Hepatic stellate cell (primary cell): ENCODE results near the gene LAMB3.

Experiments
- DNase-seq: peaks from one replicate; pipeline ENCODE4 v3.0.0; 2011; ENCODE audit warnings: low spot score

Gene LAMB3

DNA sequence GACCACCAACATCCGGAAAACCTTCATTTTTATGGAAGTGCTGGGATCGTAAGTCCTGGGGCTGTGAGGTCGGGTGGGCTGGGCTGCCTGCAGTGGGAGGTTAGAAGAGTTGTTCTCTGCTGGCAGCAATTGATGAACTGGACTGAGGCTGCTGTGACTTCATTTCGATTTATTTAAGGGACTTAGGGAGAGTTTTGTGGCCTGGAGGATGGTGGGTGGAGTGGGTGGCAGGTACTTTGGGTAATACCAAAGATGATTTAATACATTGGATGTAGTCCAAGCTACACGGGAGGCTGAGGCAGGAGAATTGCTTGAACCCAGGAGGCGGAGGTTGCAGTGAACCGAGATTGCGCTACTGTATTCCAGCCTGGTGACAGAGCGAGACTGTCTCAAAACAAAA, 57.2 kb downstream of the LAMB3 start:
- no peak for DNase-seq

DNA sequence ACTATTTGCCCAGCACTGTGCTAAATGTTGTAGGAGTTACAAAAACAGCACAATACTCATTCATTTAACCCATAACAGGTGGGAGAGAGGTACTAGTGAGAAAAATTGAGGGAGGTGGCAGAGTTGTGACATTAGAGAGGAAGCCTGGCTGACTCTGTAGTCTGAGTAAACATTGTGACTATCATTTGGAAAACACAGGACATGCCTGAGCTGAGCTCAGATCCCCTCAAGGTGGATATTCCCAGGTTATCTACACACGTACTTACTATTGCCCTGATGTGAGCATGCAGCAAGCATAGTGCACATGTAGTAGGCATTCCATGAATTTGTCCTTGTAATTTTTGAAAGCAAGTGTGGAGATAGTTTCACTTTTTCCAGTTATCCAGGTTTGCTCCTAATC, 57.8 kb downstream of the LAMB3 start:
- no peak for DNase-seq

DNA sequence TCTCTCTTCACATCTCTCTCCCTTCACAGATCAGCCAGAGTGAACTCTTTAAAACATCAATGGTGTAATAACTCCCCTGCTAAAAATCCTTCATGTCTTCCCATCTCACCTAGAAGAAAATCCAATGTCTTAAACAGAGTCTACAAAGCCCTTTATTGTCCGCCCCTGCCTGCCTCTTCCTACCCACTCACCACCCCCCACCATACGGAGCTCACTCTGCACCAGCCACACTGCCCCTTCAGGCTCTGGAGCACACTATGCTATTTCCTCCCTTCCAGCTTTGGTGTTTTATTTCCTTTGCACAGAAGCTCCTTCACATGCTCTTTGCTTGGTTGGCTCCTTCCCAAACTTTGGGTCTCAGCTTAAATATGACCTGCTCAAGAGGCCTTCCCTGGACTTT, 58.5 kb downstream of the LAMB3 start:
- no peak for DNase-seq

DNA sequence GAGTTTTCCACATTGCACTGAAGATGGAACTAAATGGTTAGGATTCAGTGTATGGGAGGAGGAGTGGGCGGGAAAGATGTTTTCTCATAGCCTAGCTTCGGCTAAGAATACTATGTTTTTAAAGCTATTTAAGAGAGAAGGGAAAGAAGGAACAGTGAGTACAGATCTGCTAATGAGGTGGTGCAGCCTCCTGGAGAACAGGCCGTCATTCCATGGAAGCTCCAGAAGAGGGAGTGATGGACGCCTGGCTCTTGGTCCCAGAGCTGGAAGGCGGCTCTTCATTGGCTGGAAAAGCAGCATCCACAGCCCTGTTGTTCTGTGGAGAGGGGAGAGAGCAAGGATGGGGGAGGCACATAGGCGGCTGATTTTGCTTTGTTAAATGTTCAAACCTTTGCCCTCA, 61.8 kb downstream of the LAMB3 start:
- DNase-seq: peak; percentile 55

DNA sequence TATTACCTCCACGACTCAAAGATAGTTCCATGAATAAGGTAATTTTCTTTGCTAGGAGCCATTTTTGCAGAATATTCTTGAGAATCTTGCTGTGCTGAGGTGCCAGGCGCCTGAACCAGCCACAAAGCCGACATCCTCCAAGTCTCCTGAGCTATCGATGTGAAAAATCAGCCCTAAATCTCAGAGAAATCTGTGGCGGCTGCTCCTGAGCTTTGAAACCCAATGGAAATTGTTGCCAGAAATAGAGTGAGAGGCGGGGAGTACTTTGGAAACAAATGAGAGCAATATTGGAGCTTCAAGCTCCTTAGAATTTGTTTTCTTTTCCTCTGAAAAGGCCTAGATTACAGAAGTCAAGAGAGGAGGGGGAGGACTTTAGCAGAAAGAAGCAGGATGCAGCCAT, 62.4 kb downstream of the LAMB3 start:
- DNase-seq: no peak

DNA sequence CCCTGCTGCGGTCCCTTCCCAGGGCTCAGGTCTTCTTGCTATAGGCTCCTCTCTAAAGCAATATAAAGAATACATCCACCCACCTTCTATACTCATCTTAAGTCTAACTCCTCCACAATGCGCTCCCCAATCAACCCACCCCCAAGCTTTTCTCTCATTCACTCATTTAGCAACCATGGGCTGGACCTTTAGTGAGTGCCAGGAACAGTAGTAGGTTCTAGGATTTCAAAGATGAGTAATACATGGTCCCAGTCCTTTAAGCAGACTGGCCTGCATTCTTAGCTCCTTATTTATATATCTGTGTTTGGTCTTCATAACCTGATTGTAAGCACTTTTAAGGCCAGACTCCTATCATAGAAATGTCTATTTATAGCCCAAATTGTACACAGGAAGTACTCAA, 62.8 kb downstream of the LAMB3 start:
- DNase-seq: no peak

DNA sequence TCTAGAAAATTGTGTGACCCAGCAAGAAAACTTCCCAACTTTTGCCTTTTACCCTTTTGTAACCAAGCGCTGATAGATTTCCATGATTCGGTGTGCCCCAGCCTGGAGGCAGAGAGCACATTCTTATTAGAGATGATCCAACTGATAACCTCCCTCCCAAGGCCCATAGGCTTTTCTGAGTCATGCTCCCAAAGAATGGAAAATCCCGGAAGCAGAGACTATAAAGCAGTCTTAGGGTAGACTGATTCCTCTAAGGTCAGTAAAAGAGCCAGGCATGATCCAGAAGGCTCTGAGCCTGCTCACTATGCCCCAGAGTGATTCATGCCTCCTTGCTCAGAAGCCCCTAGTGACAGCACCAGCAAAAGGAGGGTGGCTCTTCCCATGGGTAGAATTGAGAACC, 64.4 kb downstream of the LAMB3 start:
- peak; percentile 23 for DNase-seq

DNA sequence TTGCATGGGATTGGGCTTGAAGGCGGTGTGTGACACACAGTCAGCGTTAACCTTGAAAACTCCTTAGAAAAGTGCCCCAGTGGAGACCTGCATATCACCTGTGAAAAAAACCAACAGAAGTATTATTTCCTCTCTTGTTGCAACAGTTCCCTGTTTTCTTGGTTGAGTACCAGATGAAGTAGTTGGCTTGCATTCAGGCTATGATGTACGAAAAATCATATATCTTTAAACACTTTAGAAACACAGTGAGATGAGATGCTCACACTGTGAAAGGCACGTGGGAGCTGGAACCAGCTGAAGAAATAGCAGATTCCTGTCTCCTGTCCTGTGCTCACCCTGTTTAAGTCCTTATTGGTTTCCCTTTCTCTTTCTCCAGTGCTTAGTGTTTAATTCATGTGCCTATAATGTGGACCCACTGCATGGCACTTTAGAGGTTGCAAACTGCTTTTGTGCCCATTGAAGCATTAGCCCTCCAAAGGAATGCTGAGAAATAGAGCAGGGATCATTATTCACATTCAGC, 65.9 kb downstream of the LAMB3 start:
- no peak for DNase-seq

DNA sequence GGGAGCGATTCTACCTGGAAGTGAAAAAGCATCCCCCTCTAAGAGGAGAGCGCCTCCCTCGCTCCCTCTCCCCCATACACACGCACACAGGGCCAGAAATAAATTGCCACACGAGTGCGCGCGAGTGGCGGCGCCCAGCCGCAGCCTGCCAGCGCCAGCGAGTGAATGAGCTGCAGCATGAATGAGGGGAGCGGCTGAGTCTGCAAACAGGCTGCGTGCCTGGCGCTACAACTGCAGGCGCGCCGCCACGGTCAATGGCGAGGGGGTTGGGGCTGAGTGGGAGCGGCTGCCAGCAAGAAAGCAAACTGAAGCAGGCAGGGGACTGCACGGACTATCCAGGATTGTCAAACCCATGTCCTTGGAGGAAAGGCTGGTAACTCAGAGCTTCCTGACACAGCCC, 66.6 kb downstream of the LAMB3 start:
- peak; percentile 72 for DNase-seq

DNA sequence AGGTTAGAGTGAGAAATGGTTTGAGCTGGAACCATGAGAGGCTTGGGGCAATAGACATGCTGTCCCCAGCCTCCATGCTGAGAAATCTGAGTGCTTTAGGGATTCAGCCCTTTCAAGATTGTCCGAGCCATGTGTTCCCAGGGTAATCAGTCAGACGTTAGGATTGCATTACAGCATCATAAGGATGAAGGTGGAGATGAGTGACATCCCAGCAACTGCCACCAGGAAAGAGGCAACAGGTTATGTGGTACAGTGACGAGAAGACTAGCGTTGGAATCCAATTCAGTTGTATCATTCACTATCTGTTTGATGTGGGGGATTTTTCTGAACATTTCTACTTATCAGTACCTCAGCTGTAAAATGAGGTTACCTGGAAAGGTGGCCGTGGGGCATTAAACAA, 67.0 kb downstream of the LAMB3 start:
- DNase-seq: no peak

DNA sequence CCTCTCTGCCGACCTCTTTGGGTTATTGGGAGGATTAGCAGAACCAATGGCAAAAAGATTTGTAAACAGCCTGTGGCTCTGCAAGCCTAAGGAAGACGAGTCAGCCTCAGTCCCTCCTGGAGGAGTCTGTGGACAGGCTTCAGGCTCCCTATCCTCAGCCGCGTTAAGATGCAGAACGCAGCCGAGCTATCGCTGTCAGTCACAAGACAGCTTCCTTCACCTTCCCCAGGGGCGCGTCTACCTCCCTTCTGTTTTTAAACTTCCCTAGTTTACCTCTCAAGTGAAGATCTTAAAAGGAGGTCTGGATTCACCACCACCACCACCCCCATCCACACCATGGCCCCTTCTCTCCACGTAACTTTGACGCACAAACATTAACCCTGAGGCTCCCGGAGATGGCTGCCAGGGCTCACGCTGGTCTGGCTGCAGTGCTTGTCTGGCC, 68.0 kb downstream of the LAMB3 start:
- no peak for DNase-seq

DNA sequence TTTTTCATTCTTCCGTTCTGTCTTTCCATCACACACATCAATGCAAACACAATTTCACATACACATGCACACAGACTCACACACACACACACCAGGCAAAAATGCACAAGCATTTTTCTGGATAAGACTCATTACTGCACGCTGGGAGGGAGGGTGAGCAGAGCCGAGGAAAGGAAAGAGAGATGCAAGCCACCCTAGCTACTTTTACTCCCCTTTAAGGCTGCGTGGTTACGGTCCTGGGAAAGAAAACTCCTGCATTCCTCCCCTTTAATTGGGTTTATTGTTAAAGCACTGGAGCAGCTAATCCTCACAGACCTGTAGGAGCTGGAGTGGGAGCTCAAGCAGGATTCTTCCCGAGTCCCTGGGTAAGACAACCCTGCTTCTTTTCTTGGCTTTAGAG, 68.8 kb downstream of the LAMB3 start, which contains the start of gene CAMK1G:
CAMK1G (plus strand) TSS at position 307 of the 400 bp plus-strand sequence. CDS start 11,270 bp downstream, outside the sequence.
- peak; percentile 82 for DNase-seq

DNA sequence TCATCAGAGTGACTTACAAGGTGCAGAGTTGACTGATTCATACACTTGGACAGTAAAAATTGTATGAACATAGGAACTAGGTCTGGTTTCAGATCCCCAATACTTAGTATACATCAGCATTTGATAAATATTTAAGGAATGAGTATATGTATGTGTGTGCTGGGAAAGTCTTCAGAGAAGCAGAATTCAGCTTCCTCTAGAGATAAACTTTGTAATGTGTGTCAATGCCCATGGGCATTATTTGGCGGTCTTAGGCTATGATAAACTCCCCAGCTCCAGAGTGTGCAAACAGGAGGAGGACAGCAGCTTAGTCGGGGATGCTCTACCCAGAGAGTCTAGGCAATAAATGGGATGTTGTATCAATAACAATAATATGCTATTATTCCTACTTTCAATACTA, 71.6 kb downstream of the LAMB3 start:
- DNase-seq: no peak

DNA sequence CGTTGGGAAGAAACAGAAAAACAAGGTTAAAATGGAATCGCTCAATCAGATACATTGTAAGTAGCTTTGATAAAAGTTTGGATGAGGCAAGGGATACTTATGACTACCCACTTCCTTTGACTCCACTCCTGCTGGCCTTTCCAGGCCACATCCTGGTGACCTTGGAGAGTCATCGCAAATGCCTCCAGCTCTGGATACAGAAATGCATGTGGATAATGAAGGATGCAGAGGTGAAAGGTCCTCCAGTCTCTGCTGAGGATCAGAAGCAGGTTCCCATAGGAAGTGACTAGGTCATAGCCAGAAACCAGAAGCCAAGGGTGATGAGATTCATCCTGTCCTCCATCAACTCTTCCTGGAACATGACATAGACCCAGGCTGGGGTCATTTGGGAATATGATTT, 74.9 kb downstream of the LAMB3 start:
- DNase-seq: peak; percentile 30

DNA sequence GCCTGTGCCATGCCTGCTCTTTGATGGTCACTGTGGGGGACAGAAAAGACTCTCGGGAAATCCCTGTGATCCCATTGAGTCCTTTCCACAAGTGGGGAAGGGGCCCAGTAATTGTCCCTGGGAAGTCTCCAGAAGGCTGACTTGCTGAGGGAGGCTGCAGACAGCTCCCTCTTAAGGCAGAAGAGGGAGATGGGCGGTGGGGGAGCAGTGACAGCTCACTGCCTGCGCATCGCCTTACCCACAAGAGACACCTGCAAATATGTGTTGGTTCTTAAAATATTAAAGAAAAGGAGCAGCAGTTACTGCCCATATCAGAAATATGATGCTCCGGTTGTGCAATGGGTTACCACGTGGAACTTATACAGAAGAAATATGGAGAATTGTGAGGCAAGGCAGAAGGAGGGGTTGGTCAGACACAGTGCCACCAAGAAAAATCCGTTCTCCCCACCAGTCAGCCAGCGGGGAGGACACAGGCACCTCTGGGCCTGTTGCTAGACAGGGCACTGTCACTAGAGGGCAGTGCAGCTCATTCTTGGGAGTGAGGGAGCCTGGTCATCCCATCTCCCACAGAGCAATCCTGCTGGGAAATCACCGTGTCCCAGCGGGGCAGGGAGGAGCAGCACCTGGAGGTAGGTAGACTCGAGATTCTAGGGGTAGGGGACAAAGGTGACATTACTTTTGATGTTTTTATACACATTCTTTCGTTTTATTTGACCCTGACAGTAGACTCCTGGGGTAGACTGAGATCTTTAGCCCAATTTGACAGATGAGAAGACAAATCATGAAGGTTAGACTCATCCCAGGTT, 75.6 kb downstream of the LAMB3 start:
- peak; percentile 83 for DNase-seq

DNA sequence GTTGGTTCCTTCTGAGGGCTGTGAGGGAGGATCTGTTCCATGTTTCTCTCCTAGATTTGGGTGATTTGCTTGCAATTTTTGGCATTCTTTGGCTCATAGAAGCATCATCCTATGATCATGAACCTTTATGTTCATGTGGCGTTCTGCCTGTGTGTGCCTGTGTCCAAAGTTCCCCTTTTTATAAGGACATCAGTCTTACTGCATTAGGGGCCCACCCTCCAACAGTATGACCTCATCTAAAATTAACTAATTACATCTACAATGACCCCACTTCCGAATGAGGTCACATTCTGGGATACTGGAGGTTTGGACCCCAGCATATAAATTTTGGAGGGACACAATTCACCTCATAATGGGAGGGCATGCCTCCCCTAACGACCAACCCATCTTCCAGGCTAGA, 81.5 kb downstream of the LAMB3 start:
- no peak for DNase-seq

DNA sequence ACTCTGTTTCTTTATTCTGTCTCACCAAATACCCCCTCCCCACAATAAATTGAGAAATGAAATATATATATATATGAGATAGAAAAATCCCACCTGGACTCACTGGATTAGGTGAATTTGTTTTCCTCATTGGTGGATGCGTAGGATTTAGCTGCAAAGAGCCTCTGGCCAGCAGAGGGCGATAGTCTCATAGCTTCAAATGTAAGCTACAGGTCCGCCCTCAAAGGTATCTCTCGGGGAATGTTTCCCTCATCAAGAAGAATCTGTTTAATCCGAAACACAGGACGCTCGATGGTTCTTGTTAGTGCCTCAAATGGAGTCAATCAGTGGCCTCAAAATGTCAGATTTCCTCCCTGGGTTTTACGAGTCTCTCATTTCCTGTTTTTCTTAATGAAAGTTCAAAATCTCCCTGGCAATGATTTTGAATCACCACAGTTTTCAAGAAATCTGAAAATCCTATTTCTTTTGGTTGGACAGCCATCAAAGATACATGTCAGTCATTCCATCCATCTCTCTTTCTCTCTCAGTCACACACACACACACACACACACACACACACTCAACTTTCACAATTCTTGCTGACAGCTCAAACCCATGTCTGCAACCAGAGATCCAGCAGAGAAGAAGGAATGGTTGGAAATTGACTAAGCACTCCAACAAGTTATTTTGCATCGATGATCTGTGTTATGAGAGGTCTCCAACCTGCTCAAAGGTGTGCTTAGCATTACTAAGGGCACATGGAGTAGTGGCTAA, 82.6 kb downstream of the LAMB3 start:
- peak; percentile 47 for DNase-seq

DNA sequence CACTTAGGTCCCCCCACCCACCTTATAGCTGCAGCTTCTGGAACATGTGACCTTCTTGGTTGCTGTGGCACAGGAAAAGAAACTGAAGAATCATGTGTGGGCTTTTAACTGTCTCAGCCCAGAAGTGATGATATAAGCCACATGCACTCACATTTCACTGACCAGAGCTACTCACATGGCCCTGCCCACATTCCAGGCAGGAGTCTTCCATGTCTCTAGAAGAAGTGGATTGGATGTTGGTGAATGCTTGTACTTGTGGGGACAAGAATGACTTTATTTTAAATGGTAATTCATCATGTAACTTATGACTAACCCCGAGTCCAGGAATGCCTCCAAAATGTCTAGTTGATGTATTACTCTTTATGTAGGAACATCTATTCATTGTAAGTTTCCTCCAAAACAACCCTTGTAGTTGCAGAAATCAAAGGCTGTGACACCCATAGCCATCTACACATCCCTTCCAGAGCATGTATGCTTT, 84.5 kb downstream of the LAMB3 start:
- peak; percentile 51 for DNase-seq

DNA sequence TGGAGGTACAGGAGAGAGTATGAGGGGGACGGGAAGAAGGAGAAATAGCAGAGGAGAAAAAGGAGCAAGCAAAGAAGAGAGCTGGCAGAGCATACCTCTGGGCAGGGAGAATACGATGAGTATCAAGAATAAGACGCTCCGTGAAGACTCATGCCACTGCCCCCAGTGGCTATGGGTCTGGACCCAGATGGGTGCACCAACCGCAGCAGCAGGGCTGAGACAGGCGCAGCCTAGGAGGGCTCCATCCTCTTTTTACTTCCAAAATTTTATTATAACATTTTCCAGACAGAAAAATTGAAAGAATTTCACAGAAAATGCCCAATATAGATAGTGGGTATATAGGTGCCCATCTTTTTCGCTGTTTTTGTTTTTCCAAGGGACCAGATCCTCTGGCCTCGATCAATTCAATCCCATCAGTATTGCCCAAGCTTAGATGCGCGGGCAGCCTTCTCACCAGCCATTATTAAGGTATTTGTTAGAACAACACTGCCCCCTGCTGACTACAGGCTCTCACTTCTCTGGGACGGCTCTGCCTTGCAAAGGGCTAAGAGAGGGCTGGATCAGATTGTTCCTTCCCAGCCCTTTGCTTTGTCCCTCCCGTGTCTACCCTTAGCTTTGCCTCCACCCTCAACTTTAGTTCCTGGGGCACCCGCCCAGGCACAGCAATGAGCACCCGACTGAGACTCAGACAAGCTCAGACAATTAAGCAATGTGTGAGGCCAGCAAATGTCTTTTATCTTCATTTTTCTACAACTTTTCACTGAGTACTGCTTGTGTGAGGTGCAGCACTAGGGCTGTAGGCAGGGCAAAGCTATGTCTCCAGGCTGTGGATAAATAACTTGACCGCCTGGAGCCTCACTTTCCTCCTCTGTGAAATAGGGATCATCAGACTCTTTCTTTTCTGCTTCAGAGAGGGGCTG, 86.2 kb downstream of the LAMB3 start:
- peak; percentile 65 for DNase-seq
